Stimulated activated CD8-positive, alpha-beta memory T cell treated with anti-CD3 and anti-CD28 coated beads, Interleukin-2, amount 100 ng/mL, for 48 hours (primary cell): Measurements from ENCODE around the gene ROPN1.
A peak's percentile ranks its signal among the peaks of the same experiment; 100 is the strongest.
"Not testable (repeated sequence)": the region's sequence is repeated elsewhere in the genome, so short reads cannot be mapped to it uniquely, and the experiment has no call there.

Source experiments
- DNase-seq, 2 donors: peaks; one replicate each; pipeline ENCODE4 v3.0.0-alpha.2; 2020; ENCODE audit warnings: low read depth in 2 of 2

Gene ROPN1

DNA sequence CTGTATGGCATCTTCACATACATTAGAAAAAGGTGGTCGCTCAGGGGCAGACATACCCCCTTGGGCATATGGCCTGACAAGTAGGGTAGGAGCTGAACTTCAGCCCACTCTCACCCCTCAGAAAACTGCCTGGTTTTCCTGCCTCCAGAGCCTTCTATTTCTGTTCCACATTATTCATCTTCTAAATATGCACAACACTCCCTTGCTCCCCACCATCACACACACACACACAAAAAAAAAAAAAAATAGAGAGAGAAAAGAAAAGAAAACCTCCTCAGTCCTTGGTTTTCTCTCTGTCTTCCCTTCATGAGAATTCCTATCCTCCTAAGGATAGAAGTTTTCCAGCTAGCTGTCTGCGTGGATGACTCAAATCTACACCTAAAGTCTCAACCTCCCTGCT is 5.6 kb upstream of the ROPN1 start:
- no peak for DNase-seq

DNA sequence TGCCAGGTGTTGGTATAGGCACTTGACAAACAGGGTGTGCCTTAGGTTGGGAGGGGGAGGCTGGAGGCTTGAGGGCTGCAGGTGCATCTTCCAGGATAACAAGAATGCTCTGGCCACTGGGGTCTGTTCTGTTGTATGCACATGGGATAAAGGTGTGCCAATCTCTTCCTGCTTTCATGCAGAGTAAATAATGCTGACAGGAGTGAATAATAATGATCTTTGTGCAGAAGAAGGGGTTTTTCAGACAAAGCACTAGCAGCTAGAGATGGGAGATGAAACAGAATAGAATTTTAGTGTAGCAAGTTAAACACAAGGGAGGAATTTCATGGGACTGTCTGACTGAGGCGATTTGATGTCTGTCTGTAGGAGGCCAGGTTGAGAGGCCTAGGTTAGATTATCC is 1.9 kb upstream of the ROPN1 start:
- DNase-seq: no peak

DNA sequence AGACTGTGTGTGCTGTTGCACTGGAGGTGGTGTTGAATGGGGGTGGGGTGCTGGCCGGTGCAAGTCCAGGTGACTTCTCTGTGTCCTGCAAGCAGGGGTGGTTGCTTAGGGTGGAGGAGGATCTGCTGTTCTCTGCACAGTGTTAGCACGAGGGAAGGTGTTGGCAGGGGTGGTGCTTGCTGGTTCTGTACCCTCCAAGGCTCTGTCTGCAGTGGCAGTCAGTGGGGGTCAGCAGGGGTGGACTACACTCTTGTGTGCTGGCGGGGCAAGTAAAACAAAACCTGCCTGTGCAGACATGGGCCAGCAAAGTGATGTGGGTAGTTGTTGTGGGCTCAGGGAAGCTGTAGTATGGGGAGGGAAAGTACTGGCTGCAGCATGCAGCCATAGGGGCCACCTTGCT is 5.5 kb downstream of the ROPN1 start:
- no peak for DNase-seq

DNA sequence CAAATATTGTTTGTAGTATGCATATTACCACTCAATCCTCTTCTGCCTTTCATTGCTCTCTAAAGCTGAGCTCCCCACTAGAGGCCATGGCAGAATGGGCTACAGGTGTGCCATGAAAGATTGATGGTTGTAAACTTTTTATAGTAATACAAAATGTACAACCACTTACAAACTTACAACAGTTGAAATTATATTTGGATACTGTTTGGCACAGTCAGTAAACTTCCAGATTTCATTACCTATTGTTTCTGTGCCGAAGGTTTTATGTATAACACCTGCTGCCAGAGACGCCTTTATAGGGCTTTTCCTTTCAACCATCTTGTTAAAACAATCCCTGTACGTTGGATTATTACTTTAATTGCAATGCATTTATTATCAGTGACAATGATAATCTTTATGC is 7.0 kb downstream of the ROPN1 start:
- DNase-seq: no peak

DNA sequence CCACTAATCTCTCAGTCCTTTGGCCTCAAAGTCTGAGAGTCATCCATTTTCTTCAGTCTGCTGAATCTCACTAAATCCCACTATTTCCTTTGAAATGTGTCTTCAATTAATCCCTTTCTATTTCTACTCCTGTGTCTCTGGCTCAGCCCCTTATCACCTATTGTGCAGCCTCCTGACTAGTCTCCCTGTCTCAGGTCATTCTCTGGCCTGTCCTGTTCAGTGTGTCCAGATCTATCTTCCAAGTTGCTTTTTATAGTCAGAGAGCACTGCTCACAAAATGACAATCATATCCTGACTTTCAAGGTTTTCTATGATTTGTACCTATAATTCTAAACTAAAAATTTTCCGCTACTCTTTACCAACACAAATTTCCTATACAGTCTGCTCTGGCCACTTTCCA is 7.6 kb downstream of the ROPN1 start:
- no peak for DNase-seq

DNA sequence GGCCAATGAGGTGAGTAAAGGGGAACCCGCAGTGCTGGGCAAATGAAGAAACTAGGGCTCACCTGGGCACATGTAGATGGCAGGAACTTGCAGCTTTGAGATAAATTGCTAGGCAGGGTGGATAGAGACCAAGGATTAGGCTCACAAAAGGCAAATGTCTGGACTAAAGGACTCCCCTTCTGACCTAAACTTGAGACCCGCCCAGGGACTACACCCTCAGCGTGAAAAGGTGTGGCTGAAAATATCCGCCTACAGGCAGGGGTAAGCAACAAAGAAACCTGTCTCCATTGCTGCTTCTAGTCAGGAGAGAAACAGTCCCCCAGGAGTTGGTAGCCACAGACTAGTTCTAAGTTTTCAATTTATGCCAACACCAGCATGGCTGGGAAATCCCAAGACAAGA is 10.6 kb downstream of the ROPN1 start:
- DNase-seq: not testable (repeated sequence)

DNA sequence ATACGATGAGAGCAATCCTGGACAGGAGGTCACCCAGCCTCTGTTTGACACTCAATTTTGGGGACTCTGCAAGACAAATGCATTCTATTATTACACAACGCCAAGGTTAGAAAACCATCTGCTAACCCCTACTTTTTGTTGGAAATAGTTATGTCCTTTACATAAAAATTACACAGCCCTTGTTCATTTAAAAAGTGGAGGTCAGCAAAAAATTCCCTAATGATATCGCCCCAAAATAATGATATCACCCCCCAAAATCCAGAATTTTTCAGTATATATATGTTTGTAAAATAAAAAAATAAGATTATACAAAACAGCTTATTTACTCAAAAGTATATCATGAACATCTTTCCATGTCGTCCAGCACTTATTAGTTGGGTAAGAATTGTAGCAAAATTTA is 11.4 kb downstream of the ROPN1 start:
- DNase-seq: no peak

DNA sequence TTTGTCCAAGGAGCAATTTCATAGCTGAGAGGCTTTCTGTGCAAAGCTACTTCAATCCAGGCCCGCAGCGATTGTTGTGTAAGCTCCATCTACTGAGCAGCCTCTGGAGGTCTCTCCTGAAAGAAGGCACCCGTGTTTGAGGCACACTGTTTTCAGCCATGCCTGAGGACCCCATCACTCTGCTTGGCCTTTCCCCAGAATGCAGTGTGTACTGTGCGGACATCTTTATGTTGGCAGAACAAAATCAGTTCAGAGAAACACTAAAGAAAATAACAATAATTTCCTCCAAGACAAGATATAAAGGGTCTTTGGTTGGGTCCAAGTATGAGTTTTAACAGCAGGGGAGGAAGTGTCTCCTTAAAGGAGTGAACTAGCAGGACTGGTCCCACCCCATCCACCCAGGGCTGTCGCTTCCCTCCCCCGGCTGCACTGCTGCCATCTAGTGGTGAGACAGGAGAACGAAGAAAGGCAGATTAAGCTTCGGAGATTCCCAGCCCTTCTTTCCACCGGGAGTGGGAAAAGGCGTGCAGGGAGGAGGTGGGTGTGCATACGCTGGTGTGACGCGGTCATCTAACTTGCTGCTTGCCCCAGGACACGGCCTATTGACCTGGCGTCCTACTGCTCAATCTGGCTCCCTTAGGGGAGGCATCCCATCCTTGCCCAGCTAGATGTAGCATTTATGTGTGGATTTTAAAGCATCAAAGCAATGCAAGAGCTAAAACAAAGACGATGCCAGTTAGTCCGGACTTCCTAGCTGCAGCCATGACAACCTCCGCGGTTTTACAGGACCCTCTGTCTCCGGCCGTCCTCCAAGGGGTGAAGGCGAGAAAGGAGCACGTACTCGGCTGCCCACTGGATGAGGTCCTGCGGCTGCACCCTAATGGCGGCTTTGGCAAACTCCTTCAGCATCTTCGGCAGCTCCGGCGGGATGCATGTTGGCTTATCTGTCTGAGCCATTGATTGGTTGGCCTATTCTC is 12.1 kb downstream of the ROPN1 start:
- DNase-seq: peak in 1 of 2 donors; percentile 5

DNA sequence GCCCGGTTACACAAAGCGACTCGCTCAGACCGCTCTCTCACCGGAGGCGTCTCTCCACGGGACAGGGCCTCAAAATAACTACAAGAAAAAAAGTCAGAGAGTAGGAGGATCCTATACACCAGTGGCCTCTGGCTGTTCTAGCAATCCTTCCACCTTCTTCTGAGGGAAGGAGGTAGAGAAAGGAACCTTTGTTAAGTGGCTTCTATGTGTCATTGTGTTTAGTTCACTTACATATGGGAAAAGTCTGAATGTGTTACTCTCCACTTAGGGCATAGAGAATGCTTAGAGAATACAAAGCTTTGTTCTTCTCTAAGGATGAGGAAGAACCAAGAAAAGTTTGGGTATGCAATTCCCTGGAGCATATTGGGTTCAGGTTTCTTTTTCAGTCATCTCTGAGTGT is 15.0 kb downstream of the ROPN1 start:
- not testable (repeated sequence) for DNase-seq

DNA sequence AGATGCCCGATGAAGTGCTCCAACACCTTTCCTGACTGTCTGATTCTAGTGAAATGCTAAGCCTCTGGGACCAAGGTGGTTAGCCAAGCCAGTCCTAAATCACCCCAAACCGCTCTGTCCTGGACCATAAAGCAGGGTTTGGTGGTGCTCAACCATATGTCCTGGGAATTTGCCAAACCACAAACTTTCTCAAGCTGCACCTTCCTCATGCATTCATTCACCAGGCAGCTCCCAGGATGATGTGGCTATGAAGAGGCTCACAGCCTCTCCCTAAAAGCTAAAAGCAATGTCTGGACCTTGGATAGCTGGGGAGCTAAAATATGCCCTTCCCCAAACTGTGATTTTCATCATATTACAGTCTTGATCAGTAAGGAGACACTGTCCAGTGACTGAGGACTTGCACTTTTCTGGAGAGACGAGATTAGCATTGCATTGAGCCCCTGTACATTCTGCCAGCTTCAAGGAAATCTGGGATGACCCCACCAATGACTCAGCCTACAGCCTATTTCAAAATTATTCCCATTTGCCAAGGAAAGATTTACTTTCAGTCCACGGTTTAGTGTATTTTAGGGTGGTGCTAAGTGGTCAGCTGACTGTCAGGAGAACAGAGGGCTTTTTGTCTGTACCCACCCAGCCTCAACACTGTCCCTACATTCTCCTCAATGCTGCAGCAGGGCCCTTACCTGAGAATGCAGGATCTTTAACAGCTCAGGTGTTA is 15.6 kb downstream of the ROPN1 start:
- not testable (repeated sequence) for DNase-seq

DNA sequence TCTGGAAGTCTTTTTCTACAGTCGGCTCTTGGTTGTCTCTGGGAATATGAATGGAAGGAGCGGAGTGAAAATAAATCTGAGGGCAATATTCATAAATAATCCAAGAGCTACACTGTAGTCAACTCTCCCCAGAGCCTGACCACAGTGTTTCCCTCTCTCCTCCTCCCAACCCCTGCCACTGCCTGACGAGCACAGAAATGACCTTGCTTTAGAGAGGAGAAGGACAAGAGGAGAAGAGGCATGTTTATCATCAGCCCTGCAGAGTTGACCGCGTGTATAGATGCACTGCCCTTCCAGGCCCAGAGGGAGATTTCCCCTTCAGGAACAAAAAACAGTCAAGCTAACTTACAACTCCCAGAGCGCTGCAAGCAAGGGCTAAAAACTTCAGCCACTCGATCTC is 16.9 kb downstream of the ROPN1 start:
- not testable (repeated sequence) for DNase-seq

DNA sequence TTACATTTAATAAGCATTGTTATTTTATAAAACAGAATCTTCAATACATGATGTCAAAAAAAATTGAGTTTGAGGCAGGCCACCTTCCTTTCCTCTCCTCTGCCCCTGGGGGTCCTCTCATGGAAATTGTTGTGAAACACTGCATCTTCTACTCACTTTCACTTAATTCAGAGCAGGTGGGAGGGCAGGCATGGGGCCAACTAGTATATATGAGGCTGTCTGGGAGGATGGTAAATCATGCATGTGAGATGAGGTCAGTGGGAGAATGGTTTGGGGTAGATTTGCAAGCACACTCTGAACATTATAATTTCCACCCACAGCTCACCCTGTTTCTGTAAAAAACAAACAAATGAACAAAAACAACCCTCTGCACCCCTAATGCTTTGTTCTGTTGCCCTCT is 20.5 kb downstream of the ROPN1 start:
- DNase-seq: no peak

DNA sequence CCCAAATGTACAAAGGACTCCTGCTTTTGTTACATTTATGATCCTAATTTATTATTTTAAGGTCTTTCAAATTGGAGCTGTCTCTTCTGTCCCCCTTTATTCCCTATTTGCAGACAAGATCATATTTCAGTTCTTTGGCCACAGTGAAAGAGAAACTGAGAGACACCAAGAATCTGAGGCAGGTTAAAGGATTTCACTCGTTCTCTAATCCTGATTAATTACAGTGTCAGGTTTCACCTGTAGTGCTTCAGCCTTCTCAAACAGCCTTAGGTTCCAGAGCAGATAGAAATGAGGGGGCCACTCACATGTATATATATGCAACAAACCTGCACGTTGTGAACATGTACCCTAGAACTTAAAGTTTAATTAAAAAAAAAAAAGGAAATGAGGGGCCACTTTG is 24.7 kb downstream of the ROPN1 start:
- DNase-seq: not testable (repeated sequence)

DNA sequence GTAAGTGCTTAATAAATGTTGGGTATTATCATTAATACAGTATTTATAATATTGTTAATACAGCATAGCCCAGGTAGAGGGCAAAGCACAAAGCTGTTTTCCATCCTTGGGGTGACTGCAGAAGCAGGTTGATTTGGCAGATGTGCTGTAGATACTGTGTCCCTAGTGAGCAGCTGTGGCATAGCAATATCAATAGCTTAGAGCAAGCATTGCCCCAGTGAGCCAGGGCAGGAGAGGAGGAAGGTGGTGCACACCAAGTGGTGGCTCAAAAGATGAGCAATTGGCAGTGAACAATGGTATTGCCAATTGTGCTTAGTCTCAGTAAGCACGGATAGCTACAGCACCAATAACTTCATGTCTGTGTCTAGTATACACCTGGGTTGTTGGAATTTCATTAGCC is 25.1 kb downstream of the ROPN1 start:
- not testable (repeated sequence) for DNase-seq

DNA sequence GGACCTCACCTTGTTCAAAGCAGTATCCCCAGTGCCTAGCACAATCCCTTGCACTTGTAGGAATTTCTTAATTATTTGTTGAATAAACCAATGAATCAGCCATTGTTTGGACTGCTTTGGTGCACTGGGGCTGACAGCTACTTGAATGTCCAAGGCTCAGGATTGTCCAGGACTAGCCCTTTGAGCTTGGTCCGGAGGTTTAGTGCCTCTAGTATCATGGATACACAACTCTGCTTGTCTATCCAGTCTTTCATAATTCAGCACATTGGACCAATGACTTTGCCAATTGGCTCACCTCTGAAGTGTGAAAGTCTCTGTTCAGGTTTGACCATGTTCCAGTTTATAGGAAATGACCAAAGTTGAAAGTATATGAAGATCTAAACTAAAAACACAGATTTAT is 27.1 kb downstream of the ROPN1 start:
- not testable (repeated sequence) for DNase-seq

DNA sequence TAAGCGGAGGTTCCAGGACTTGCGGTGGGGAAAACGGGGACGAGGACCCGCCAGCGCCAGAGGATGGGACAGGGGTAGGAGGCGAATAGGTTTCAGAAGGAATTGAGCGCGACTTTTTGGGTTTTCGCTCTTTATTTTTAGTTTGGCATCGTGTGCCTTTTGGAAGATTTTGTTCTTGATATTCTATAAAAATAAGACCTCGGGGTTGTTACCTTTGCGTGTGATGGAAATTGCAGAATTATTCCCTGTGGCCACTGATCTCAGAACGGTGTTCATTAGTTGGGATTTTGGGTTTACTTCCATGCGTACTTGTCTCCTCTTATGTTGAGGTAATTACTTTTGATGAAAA is 30.4 kb downstream of the ROPN1 start:
- DNase-seq: no peak

DNA sequence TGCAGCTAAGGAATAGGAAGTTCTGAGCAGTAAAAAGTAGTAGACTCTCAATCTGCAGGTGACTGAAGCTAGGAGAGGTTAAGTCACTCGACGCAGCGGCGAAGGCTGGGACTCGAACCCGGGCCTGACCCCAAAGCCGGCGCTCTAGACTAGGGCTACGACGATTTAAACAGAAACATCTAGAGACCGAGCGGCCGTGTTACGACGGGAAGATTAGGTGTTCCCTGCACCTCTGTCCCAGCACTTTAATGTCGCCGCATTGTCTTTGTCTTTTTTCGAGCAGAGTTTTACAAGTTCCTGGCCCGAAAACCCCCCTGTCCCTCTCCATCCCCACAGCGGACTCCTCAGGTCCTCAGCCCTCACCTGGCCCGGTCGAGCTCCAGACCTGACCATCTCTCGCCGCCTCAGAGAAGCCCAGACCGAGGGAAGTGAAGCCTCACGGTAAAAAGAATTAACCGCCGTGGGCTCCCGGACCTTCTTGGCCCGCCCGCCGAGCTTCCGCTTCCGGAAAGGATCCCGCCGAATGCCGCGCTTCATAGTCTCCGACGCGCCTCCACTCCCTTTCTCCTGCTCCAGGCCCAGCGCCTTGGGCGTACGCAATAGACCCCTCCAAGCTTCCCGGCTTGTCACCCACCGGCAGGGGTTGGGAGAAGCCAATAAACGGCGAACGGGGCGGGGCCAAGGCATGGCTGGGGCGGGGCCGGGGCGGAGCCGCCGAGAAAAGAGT is 31.0 kb downstream of the ROPN1 start, which contains the start of gene CCDC14:
Gene CCDC14, minus strand, starts transcription at position 449 of the 727 bp plus-strand sequence. Its CDS starts 56 bp downstream, at position 393.
- DNase-seq: peak; percentile 72 to 78

DNA sequence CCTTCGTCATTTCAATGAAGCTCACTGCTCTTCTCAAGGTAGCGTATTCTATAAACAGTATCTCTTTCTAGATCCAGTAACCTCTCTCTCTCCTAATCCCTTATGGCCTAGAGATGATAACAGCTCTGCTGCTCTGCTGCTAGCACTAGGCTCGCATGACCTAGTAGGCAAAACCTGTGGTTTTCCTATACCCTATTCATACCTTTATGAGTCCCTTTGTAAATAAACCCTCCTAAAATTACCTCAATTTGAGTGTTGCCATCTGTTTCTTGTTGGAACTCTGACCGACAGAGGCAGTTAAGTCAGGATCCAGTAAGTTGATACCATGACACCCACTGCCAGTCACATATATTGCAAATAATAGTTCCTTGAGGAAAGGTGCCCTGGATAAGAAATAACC is 38.2 kb downstream of the ROPN1 start:
- no peak for DNase-seq

DNA sequence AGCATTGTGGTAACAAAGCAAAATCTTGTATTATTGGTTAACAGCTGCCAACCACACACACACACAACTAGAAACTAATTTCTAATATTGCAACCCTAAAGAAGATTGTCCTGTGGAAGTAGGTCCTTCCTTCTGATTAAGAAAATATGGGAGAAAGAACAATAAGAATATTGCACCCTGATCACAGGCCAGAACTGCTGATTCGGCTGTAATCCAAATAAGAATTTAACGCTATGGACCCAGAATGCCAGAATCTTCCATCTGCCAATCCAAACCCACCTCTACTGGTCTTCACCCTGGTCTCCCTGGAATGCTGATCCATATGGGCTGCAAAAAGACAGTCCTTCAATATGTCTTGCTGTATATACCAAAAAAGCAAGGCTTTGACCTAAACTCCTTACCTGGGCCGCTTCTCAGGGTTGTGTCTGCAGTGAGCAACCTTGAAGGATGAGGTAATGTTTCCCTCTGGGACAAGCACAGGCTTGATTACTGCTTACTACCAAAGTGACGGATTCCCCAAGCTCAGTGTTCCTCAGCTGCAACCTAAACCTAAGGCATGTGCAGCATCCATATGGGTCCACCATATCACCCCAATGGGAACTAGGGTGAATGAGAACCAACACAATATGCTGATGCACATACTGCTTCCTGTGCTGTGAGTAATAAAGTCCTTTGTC is 38.9 kb downstream of the ROPN1 start:
- DNase-seq: no peak

DNA sequence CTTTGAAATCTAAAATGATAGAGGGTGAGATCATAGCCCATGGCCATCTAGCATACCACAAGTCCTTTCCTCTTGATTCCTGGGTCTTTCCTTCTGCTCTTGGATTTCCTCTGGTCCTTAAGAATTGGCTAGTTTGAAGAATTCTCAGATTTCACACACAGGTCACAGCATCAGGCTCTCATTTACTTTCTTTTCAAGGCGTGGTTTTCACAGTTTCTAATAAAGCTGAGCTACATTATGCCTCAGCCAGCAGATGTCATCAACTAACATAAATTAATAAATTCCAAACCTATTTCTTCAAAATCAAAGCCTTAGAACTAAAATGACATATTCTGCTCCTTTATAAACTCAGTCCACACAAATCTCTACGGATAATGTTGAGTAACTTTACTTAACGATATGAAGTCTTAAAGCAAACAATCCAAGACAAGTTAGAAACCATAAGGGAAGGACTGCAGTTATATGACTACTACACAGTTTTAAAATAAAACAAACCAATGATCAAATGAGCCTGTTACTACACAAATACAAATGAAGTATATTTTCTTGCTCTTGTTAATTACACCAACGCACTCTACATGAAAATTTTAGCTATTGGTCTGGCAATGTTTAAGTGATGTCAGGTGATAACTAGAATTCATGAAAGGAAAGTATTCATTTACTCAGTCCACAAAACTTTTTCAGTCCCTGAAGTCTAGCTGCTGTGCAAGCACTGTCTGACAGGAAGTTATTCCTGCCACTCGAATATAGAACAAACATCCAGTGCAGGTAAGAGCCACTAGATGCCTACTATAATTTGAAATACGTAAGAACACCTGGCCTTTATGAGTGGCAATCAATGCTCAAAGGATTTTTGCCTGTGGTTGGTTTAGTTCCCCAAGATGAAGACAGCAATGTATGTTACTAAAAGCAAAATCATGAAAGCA is 40.1 kb downstream of the ROPN1 start:
- DNase-seq: no peak

DNA sequence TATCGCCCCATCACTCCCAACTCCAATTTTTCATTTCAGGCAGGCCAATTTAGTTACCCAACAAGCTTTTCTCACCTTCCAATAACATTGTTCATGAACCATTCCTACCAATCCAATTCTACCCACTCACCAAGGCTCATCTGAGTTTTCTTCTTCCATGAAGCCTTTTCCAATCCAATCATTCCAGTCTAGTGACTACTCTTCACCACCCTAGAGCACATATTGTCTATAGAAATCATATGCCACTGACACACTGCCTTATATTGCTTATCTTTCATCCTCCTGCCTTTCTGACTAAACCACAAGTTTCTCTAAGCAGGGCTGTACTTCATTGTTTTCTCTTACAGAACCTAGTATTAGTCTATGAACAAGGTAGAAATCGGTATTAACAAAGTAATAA is 42.3 kb downstream of the ROPN1 start:
- no peak for DNase-seq
